HCT116 (cell line): Measurements from ENCODE around the gene SPACA9. TPM values are rescaled to one million over a fixed set of nuclear protein-coding genes. Genes with fewer than 3 reads are reported as not detected.

Experiments
- ATAC-seq: fragments of 200-7000 bp; cut with Tn5 transposase; 2 replicates; pipeline ENCODE4 v1.9.1; 2020; ENCODE audit warnings: mild to moderate bottlenecking, moderate library complexity
- BruUV-seq: library from RNA; stranded (reverse); fragments of 400-500 nt; replicated peaks from 2 replicates; lab custom pipeline; 2021; lab: Mats Ljungman, UMichigan
- CTCF ChIA-PET: fragments of 300-600 bp; sonication (Branson Sonifier 250); formaldehyde crosslinking; loops from one replicate; lab custom pipeline; 2021; ENCODE audit warnings: antibody characterized with exemption; lab: Charles Lee
- POLR2A ChIA-PET: fragments of 300-600, 350-600 bp; sonication (Branson Sonifier 250); formaldehyde crosslinking; loops from one replicate; lab custom pipeline; 2021; ENCODE audit warnings: antibody characterized with exemption; lab: Charles Lee
- RAD21 ChIA-PET, 2 experiments: fragments of 300-600 bp; sonication (Branson Sonifier 250); formaldehyde crosslinking; loops; one replicate each; lab custom pipeline; 2023; ENCODE audit warnings: low total read pairs in 2 of 2; ENCODE audit not compliant: uncharacterized antibody in 2 of 2, unreplicated experiment in 2 of 2, low non-redundant PET in 1 of 2; lab: Charles Lee
- DNase-seq: peaks from one replicate; pipeline ENCODE4 v3.0.0-alpha.2; 2010; ENCODE audit warnings: low read depth, low spot score
- H2AFZ ChIP-seq: fragments of 200-600 bp; shearing (Covaris generic), sonication (generic); 2 replicates; pipeline ENCODE4 v1.6.1; 2017; ENCODE audit warnings: low read depth, mixed run types, mixed read lengths, antibody characterized with exemption, low read length; ENCODE audit not compliant: poor library complexity, severe bottlenecking
- H3K27ac ChIP-seq: 2 replicates; pipeline ENCODE4 v1.5.1; 2012; ENCODE audit warnings: low read depth, low read length
- H3K27me3 ChIP-seq: fragments of 200-600 bp; sonication (generic); 2 replicates; pipeline ENCODE4 v1.6.1; 2016; ENCODE audit warnings: mixed run types, low read length, mixed read lengths; ENCODE audit not compliant: insufficient read depth
- H3K36me3 ChIP-seq, 2 experiments: fragments of 200-500 bp in 1 of 2; fragments of 200-600 bp in 1 of 2; sonication (Bioruptor generic) in 1 of 2; sonication (generic) in 1 of 2; 2 replicates each; pipeline versions ENCODE4 v1.5.1 to v1.6.1; 2014 to 2016; ENCODE audit warnings: low read length in 2 of 2, inconsistent platforms in 1 of 2, mixed read lengths in 1 of 2, mixed run types in 1 of 2; ENCODE audit not compliant: insufficient read depth in 2 of 2, control insufficient read depth in 1 of 2
- H3K4me1 ChIP-seq, 2 experiments: fragments of 200-600 bp in 1 of 2; sonication (generic) in 1 of 2; 2 replicates each; pipeline versions ENCODE4 v1.5.1 to v1.6.1; 2012 to 2017; ENCODE audit warnings: low read length in 2 of 2, inconsistent platforms in 1 of 2, mild to moderate bottlenecking in 1 of 2, mixed read lengths in 1 of 2, mixed run types in 1 of 2, moderate library complexity in 1 of 2; ENCODE audit not compliant: insufficient read depth in 2 of 2, control insufficient read depth in 1 of 2
- H3K4me2 ChIP-seq: fragments of 200-600 bp; sonication (generic); 2 replicates; pipeline ENCODE4 v1.6.1; 2017; ENCODE audit warnings: mixed run types, low read length, mixed read lengths
- H3K4me3 ChIP-seq, 2 experiments: fragments of 200-600 bp in 1 of 2; sonication (generic) in 1 of 2; replicated peaks in 1 of 2; 2 replicates each; pipeline ENCODE4 v1.5.1; 2011 to 2016; ENCODE audit warnings: low read length in 2 of 2, control low read depth in 1 of 2, low read depth in 1 of 2, mild to moderate bottlenecking in 1 of 2, mixed read lengths in 1 of 2, mixed run types in 1 of 2
- H3K79me2 ChIP-seq: fragments of 200-600 bp; sonication (generic); 2 replicates; pipeline ENCODE4 v1.6.1; 2017; ENCODE audit warnings: mild to moderate bottlenecking, mixed run types, low read length, moderate library complexity, mixed read lengths; ENCODE audit not compliant: insufficient read depth
- H3K9ac ChIP-seq: fragments of 200-600 bp; sonication (generic); 2 replicates; pipeline ENCODE4 v1.6.1; 2016; ENCODE audit warnings: low read length, mixed read lengths
- H3K9me2 ChIP-seq: fragments of 200-600 bp; sonication (generic), shearing (Covaris generic); 2 replicates; pipeline ENCODE4 v1.6.1; 2017; ENCODE audit warnings: mixed run types, mild to moderate bottlenecking, moderate library complexity; ENCODE audit not compliant: insufficient read depth
- H3K9me3 ChIP-seq, 2 experiments: fragments of 200-500 bp in 1 of 2; fragments of 200-600 bp in 1 of 2; sonication (Bioruptor generic) in 1 of 2; sonication (generic) in 1 of 2; 2 replicates each; pipeline ENCODE4 v1.6.1; 2014 to 2017; ENCODE audit warnings: low read length in 2 of 2, mixed read lengths in 2 of 2, inconsistent platforms in 1 of 2, low read depth in 1 of 2, mild to moderate bottlenecking in 1 of 2, mixed run types in 1 of 2, moderate library complexity in 1 of 2; ENCODE audit not compliant: control insufficient read depth in 1 of 2, insufficient read depth in 1 of 2
- H4K20me1 ChIP-seq: fragments of 200-600 bp; sonication (generic), shearing (Covaris generic); 2 replicates; pipeline ENCODE4 v1.6.1; 2017; ENCODE audit warnings: mixed run types, mild to moderate bottlenecking, moderate library complexity; ENCODE audit not compliant: insufficient read depth
- CBX3 ChIP-seq: IDR thresholded peaks from 2 replicates; pipeline ENCODE4 v1.6.1; 2012; ENCODE audit warnings: low read depth
- CEBPB ChIP-seq: IDR thresholded peaks from 2 replicates; pipeline ENCODE4 v1.6.1; 2012; ENCODE audit warnings: low read depth
- EZH2 ChIP-seq: fragments of 200-600 bp; sonication (generic); IDR thresholded peaks from 2 replicates; pipeline ENCODE4 v1.6.1; 2017; ENCODE audit warnings: antibody characterized with exemption, mixed run types
- EZH2phosphoT487 ChIP-seq: fragments of 200-600 bp; IDR thresholded peaks from 2 replicates; pipeline ENCODE4 v1.6.1; 2018; ENCODE audit warnings: antibody characterized with exemption, borderline replicate concordance
- FOSL1 ChIP-seq: IDR thresholded peaks from 2 replicates; pipeline ENCODE4 v1.6.1; 2012; ENCODE audit warnings: low read depth
- JUND ChIP-seq: IDR thresholded peaks from 2 replicates; pipeline ENCODE4 v1.6.1; 2012
- POLR2A ChIP-seq: IDR thresholded peaks from 2 replicates; pipeline ENCODE4 v1.7.0; 2011; ENCODE audit warnings: borderline replicate concordance; ENCODE audit not compliant: insufficient read depth, insufficient read length; ENCODE audit errors: extremely low read depth
- POLR2AphosphoS5 ChIP-seq: IDR thresholded peaks from 2 replicates; pipeline ENCODE4 v1.6.1; 2011; ENCODE audit warnings: mild to moderate bottlenecking, low read depth, low read length, moderate library complexity
- RAD21 ChIP-seq: IDR thresholded peaks from 2 replicates; pipeline ENCODE4 v1.6.1; 2012; ENCODE audit warnings: low read depth, mild to moderate bottlenecking
- SIN3A ChIP-seq: IDR thresholded peaks from 2 replicates; pipeline ENCODE4 v1.6.1; 2012; ENCODE audit warnings: low read depth
- SP1 ChIP-seq: IDR thresholded peaks from 2 replicates; pipeline ENCODE4 v1.6.1; 2012; ENCODE audit warnings: low read depth
- SRF ChIP-seq: IDR thresholded peaks from 2 replicates; pipeline ENCODE4 v1.6.1; 2012; ENCODE audit warnings: low read depth
- YY1 ChIP-seq: IDR thresholded peaks from 2 replicates; pipeline ENCODE4 v1.6.1; 2011; ENCODE audit warnings: low read length, low read depth, moderate library complexity, mild to moderate bottlenecking; ENCODE audit not compliant: insufficient replicate concordance; ENCODE audit errors: extremely low read depth
- ZFX ChIP-seq: fragments of 450-650 bp; IDR thresholded peaks from 2 replicates; pipeline ENCODE4 v1.6.1; 2017
- ZNF274 ChIP-seq: fragments of 200-500 bp; sonication (Bioruptor generic); IDR thresholded peaks from 2 replicates; pipeline ENCODE4 v1.6.1; 2014; ENCODE audit warnings: mild to moderate bottlenecking, low read depth, low read length, inconsistent platforms
- intact Hi-C: fragments of 100-400 bp; cut with micrococcal nuclease; formaldehyde crosslinking; loops from 2 replicates; pipeline ENCODE4 v1.10.0; 2022
- total RNA-seq: library from RNA; stranded (reverse); gene quantifications from one replicate; pipeline ENCODE4 v1.2.1, GENCODE V29; 2021; ENCODE audit not compliant: unreplicated experiment
- TF ChIP-seq, protein P1 (sequence below): IDR thresholded peaks from 2 replicates; pipeline ENCODE4 v1.6.1; 2012
- TF ChIP-seq, protein P2 (sequence below): IDR thresholded peaks from 2 replicates; pipeline ENCODE4 v1.6.1; 2011; ENCODE audit warnings: mild to moderate bottlenecking, low read length, moderate library complexity; ENCODE audit not compliant: insufficient replicate concordance; ENCODE audit errors: extremely low read depth

The SPACA9 gene
- total RNA-seq, 1 experiment from 2014 or later: 8.0 TPM

- H3K9me2 ChIP-seq: no peaks in the 10 kb centered on the region
- H3K4me1 ChIP-seq: peaks cover 3 to 17% of the 10 kb centered on the region in 2 experiments; a peak in 3 of 4 replicates
- peak overlapping the region; percentile 50 for H3K4me2 ChIP-seq
- intact Hi-C loops: no loop called here
- no peaks in the 10 kb centered on the region for H3K27me3 ChIP-seq
- peaks cover 33% of the 10 kb centered on the region for H3K79me2 ChIP-seq
- H3K27ac ChIP-seq: no peak overlapping the region
- no peak overlapping the region for H2AFZ ChIP-seq
- no peak overlapping the region for H3K9ac ChIP-seq
- no peaks in the 10 kb centered on the region for H3K9me3 ChIP-seq
- CTCF ChIA-PET: no interaction called here
- no peak overlapping the region for H3K4me3 ChIP-seq
- BruUV-seq: no TSS peak
- H4K20me1 ChIP-seq: no peaks in the 10 kb centered on the region
- RAD21 ChIA-PET: no interaction called here
- H3K36me3 ChIP-seq: no peaks in the 10 kb centered on the region
- DNase-seq (no peak), ATAC-seq (no peak)
- TF ChIP-seq YY1: no peak
- TF ChIP-seq JUND: no peak
- TF ChIP-seq FOSL1: 0 out of 2 replicates have a peak, but pooled peaks have one; percentile 22
- no peak for TF ChIP-seq ZFX
- TF ChIP-seq CBX3: 0 out of 2 replicates have a peak, but pooled peaks have one; percentile 22
- TF ChIP-seq EZH2: no peak
- no peak for TF ChIP-seq RAD21
- no peak for TF ChIP-seq POLR2A
- TF ChIP-seq SIN3A: no peak
- no peak for TF ChIP-seq SP1
- TF ChIP-seq, protein P1, sequence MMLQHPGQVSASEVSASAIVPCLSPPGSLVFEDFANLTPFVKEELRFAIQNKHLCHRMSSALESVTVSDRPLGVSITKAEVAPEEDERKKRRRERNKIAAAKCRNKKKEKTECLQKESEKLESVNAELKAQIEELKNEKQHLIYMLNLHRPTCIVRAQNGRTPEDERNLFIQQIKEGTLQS: no peak
- POLR2A ChIA-PET: no interaction called here
These were observed 58.8 kb downstream of the SPACA9 start for GRCh38 chr9:132937463-132937901.

- peaks cover 5 to 25% of the 10 kb centered on the region in 2 experiments for H3K4me1 ChIP-seq
- no peak overlapping the region for H2AFZ ChIP-seq
- DNase-seq (no peak), ATAC-seq (no peak)
- no peak overlapping the region for H3K4me3 ChIP-seq
- TF ChIP-seq CEBPB: no peak
- TF ChIP-seq YY1: no peak
- TF ChIP-seq SRF: no peak
- no peak for TF ChIP-seq ZFX
- no peak for TF ChIP-seq SIN3A
- no peak for TF ChIP-seq CBX3
- TF ChIP-seq, protein P2, sequence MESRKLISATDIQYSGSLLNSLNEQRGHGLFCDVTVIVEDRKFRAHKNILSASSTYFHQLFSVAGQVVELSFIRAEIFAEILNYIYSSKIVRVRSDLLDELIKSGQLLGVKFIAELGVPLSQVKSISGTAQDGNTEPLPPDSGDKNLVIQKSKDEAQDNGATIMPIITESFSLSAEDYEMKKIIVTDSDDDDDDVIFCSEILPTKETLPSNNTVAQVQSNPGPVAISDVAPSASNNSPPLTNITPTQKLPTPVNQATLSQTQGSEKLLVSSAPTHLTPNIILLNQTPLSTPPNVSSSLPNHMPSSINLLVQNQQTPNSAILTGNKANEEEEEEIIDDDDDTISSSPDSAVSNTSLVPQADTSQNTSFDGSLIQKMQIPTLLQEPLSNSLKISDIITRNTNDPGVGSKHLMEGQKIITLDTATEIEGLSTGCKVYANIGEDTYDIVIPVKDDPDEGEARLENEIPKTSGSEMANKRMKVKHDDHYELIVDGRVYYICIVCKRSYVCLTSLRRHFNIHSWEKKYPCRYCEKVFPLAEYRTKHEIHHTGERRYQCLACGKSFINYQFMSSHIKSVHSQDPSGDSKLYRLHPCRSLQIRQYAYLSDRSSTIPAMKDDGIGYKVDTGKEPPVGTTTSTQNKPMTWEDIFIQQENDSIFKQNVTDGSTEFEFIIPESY: no peak
- TF ChIP-seq EZH2phosphoT487: no peak
- no peak for TF ChIP-seq POLR2AphosphoS5
- TF ChIP-seq SP1: no peak
- no peak for TF ChIP-seq POLR2A
- no peak for TF ChIP-seq ZNF274
- H3K36me3 ChIP-seq: no peaks in the 10 kb centered on the region
- ChIA-PET POLR2A (no interaction called here), RAD21 (no interaction called here), CTCF (no interaction called here)
- BruUV-seq: no TSS peak
- no peaks in the 10 kb centered on the region for H3K9me3 ChIP-seq
- H3K4me2 ChIP-seq: no peak overlapping the region
- peaks cover 50% of the 10 kb centered on the region for H3K79me2 ChIP-seq
- no peaks in the 10 kb centered on the region for H3K27me3 ChIP-seq
- H4K20me1 ChIP-seq: no peaks in the 10 kb centered on the region
- H3K9ac ChIP-seq: no peak overlapping the region
- no peak overlapping the region for H3K27ac ChIP-seq
- intact Hi-C loops: no loop called here
- H3K9me2 ChIP-seq: no peaks in the 10 kb centered on the region
These were observed 60.5 kb downstream of the SPACA9 start for GRCh38 chr9:132939169-132939568.
